GOT3 (cell line): ENCODE measurements around the gene TBC1D22A.

ENCODE experiments used
- DNase-seq: peaks from one replicate; lab custom pipeline; 2025; ENCODE audit warnings: mixed read lengths; lab: John Stamatoyannopoulos, UW

Gene TBC1D22A

DNA sequence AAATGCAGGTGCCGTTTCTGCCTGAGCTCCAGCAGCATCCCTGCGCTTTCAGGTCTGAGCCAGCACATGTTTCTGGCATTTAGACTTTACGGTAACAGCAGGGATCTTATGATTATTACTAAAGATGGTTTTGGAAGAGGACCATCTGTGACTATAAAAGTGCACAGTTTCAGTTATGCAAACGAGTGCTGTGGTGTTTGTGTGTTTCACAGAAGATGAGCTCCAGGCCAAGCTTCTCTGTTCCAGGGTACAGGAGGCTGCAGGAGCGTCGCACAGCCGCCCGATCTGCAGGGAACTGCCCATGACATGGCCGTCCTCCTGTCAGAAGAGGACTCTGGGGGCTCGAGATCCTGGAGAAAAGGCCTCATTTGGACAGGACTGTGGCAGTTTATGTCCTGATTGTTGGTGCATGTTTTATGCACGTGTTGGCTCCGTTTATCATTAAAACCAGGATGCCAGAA, 297.3 kb downstream of the TBC1D22A start:
- DNase-seq = no peak

DNA sequence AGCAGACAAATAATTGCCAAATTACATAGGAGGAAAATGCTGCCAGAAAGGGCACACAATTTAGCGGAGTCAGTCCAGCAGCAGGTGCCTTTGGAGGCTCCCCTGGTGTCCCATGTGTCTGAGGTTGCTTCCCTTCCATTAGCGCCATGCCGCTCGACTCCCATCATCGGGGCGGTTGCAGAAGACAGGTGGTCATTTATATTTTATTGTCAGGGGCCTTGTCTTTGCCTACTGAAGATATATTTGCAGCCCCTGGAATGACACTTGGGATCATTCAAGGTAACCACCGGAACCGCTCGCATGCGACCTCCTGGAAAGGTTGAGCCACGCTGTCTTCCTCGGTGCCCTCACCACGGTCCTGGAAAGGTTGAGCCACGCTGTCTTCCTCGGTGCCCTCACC, 298.3 kb downstream of the TBC1D22A start:
- DNase-seq = no peak

DNA sequence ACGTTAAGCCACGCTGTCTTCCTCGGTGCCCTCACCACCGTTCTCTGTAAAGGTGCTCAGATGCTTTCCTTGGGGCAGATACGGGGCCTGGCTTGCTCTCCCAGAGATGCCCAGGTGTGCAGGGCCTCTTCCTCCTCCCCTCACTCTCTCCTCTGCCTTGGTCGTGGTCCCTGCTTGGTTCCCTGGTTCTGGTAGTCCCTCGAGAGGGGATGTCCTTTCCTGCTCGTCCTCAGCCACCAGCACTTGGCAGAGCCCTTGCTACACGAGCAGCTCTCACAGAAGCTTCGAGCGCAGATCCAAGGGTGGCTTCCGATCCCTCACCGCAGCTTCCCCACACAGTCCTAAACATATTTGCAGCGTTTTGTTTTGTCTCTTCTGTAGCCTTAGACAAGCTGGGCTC, 298.8 kb downstream of the TBC1D22A start:
- no peak for DNase-seq

DNA sequence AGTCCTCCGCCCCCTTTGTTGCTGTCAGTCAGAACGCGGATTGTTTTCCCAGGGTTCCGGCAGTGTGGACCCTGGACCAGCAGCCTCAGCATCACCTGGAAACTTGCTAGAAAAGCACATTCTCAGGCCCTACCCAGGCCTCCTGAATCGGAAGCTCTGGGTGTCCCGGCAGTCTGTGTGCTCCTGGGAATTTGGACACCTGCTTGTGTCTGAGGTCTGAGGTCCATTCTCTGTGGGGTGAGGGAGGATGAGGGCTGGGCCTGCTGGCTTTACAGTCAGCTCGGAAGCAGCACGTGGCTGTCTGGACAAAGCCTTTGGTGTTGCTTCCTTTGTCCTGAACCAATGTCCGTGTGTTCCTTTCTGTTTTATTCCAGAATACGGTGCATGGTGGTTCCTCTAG, 299.7 kb downstream of the TBC1D22A start:
- DNase-seq = no peak

DNA sequence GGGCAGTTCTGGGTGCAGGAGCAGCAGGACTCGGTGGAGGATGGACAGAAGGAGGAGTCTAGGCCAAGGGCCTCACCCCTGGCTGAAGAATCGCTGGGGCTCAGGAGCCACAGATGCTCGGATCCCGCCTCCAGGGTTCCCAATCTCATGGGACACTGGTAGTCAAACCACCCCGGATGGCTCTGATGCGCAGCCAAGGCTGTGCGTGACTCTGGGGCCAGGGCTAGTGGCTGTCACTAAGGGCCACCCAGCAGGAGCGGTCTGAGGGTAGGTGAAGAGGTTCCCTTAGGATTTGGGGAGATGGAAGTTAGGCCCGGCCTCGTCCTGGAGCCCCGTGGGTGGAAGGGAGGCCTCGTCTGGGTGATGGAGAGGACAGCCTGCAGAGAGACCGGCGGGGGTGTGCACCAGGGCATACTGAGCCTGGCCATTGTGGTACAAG, 300.6 kb downstream of the TBC1D22A start:
- DNase-seq = no peak

DNA sequence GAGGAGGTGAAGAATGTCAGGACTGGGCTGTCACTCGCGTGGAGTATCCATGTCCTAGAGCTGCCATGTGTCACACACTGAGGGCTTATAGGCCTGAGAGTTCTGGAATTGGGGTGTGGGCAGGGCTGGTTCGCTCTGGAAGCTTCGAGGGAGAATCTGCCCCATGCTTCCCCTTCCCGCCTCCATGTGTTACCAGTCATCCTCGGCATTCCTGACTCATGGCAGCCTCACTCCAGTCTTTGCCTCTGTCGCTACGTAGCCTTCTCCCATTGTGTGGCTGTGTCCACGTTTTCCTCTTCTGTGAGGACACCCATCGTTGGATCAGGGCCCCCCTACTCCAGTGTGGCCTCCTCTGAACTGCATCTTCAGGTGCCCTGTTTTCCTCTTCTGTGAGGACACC, 301.2 kb downstream of the TBC1D22A start:
- no peak for DNase-seq

DNA sequence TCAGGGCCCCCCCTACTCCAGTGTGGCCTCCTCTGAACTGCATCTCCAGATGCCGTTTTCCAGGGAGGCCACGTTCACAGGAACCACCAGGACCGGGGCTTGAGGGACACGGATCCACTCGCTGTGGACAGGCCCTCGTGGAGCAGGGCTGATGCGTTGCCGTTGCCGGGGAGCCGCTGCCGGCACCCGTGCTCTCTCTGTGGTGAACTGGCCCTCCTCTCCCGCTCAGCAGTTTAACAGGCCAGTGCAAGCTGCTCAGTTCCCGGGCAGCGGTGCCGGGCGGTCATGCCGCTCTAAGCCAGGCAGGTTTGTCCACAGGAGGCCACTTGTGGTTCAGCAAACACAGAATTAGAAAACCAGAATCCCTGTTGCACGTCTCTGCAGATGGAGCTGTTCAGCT, 301.6 kb downstream of the TBC1D22A start:
- DNase-seq = no peak

DNA sequence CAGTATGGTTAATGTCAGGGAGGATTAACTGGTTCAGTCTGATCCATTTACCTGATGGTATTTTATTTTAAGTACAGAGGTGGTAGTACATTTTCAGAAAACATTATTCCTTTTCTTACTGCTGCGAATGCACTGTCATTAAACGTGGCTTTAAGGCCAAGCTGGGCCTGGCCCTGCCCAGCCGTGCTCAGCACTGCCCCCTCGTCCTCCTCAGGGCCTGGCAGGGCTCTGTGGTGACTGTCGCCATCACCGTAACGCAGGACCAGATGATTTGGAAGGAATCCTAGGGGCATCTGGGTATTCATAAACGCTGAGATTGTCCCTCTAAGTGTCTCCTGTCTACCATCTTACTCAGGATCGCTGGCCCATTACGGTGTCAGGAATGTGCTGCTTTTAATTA, 302.0 kb downstream of the TBC1D22A start:
- DNase-seq = no peak

DNA sequence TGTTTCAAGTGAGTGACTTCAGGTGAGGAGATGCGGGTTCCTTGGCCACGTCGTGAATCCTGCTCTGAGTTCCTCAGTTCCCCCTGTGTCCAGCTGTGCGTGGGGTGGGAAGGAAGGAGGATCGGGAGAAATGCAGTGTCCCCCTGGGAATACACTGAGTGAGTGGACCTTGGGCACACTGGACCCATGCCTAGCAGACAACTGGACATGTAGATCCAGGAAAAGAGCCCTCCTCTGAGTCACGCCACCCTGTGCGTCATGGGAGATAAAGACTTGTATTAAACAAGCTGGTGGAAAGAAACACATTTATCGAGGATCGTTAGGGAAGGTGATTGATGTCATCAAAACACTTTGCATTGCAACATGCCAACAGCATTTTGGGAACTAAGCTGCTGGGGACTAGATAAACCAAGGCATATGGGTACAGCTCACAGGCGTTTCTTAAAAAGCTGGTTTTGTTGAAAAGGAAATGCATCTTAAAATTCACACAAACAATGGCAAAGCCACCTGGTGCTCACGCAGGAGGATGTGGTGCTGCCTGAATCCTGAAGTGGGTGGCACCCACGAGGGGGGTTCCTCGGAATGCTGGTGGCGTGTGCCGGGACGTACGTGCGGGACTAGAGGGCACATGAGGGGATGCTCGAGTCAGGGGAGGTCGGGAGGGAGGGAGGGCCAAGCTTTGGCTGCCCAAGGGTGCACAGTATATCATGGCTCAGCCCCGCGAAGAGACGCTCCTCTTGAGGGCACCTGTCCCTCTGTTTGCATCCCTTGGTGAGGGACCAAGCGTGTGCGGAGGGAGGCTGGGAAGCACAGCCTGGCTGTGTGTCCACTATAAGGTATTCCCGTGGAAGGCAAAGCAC, 303.5 kb downstream of the TBC1D22A start:
- no peak for DNase-seq

DNA sequence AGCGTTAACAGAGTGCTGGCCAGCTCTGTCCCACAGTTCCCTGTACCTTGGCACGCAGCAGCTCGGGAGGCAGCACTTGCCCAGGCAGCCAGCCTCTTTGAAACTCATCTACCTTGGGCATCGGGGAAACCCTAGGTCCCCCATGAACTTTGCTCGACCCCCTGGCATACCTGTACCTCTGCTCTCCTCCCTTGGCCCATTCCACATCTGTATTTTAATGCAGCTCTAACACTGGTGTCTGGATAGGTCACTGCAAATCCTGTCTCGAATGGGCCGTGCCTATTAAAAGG, 304.1 kb downstream of the TBC1D22A start:
- DNase-seq = no peak

DNA sequence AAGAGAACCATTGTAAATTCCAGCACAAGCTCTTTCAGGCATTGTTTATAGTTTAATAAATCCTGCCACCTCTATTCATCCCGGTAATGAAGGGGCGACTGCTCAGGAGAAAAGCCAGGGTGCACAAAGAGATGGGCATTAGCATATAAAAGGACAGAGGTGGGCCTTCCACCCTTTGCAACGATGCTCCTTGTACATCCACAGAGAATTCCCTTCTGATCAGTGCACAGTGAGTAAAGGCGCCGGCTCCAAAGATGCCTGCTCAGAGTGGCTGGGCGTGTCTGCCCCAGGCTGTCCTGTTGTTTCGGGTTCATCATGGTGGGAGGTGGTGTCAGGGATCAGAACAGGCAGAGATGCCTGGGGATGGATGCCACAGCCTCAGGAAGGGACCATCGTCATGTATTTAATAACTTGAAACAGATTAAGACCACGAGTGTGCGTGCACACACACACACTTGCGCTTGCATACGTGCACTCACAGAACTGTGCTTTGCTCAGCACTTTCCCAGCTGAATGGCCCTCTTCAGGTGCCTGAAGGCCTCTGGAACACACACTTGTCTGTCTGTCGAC, 305.0 kb downstream of the TBC1D22A start:
- no peak for DNase-seq

DNA sequence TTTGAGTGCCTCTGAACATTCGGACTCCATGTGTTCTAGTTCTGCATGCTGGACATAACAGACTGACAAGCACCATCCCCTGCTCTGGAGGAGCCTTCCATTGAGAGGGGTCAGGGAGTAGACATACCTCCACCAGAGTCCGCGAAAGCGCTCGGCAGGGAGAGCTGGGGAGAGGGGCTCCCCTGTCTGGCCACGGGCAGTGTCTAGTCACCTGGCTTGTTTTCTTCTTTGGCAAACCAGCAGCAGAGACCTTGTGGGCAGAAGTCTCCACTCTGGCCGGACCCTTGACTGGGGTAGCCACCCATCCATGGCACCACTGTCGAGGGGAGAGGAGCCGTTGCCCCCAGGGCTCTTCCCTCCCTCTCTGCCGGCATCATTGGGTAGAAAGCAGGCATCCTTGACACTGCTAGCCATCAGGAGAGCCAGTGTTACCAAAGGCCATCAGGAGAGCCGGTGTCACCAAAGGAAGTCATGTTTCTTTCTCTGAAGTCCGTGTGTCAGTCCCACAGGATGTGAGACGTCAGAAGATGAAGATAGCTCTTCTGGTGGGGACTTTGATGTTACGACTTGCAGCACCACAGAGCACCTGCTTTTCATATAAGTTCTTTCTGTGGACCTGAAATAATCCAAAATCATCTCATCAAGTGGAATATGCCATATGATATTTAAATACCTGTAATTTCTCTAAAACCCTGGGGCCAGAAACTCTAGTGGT, 305.6 kb downstream of the TBC1D22A start:
- no peak for DNase-seq

DNA sequence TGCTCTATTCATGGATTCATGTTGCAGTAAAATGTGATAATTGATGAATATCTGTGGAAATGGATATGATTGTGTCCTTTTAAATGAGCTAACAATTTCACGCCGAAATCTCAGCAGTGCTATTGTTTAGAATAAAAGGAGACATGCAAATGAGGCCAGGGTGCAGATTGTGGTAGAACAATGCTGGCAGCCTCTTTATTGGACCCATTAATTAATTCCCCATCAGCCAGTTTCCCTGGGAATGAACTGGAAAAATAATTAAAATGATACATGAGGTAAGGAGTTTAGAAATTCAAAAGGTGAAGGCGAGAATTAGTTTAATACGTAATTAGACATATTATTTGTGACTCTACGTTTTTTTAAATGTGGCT, 306.2 kb downstream of the TBC1D22A start:
- DNase-seq = no peak

DNA sequence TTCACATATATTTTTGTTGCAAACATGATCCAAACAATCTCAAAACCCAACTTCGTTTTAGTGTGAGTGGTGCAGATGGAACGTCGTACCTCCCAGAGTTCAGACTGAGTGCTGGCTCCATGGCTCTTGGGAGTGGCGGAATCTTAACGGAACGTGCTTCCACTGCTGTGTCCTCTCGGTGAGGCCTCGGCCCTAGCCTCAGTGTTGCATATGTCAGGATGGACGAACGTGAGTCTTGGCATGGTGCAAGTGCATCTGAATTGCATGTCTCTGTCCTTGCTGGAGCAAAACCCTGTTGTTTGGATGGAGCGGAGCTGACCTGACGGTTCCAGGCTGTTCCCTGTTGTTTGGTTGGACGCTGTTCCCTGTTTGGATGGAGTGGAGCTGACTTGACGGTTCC, 306.8 kb downstream of the TBC1D22A start:
- no peak for DNase-seq

DNA sequence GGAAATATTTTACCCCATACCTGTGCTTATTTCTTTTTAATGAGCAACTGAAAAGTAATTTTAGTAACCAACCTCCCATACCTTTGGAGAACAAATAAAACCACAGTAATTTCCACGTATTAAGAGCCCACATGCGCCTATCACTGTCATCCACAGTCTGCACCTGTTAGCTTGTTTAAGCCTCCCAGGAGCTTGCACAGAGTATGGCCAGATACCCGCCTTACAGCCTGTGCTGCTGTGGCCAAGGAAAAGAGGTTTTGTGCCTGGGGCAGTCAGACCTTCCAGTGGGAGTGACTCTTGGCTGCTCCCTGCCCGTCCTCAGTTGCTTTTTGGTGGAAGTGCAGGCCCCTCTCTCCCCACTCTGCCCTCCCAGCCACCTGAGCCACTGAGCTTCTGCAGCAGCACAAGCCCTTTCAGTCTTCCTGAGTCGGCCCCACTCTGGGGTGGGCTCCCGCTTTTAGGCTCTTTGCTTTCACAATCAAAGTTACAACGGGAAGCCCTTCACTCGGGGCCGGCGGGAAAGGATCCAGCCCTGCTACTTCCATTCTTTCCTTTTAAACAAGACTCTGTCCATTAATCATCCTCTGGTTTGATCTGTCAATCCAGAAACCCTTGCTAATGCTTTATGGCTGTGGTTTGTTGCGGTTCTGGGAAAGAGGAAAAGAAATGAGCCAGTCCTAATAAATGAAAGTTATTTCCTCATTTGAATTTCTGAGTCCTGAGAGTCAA, 308.8 kb downstream of the TBC1D22A start:
- DNase-seq = no peak

DNA sequence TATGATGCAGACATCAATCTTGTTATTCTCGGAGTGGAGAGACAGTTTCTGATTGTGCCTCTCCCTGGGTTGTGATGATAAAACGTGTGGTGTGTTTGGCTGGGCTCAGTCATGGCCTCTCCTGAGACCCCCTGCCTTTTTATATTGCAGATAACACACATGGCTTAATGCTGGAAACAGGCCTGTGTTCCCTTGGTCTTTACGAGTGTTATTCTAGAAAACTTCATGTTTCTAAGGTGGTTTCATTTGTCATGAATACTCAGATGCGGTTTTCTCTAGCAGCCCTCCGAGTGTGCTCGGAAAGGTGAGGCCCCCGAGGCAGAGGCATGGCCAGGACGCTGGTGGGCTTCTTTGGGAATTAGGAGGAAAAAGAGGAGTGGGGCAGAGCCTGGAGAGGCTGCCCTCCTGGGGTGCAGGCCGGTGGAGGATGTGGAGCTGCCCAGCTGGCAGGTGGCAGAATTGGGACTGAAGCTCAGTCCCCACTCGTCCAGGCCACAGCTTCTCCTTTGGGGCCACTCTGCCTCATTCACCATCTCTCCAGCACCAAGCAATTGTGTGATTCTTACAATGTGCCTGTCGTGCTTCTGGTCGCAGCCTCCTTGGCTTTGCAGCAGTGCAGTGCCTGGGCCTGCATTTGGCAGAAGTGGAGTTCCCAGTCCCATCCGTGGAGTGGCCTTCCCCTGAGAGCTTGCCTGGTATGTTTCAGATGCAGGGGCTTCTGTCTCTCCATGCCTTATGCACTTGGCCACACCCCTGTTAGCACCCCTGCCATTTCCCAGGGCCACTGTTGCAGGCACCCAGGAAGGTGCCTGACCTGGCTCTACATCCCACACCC, 309.6 kb downstream of the TBC1D22A start:
- no peak for DNase-seq

DNA sequence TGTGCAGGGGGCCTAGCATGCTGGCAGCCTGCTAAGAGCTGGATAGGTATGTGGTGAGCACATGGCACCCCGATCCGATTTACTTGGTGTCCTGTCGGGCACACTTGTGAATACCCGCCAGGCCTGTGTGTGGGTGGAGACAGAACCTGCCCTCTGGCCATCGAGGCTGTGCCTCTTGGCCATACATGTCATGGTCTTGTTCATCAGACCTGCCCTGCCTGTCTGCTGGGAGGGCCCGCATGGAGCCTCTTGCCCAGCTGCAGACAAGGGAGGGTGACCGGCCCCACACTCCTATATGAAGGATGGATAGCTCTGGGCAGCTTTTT, 310.2 kb downstream of the TBC1D22A start:
- DNase-seq = no peak

DNA sequence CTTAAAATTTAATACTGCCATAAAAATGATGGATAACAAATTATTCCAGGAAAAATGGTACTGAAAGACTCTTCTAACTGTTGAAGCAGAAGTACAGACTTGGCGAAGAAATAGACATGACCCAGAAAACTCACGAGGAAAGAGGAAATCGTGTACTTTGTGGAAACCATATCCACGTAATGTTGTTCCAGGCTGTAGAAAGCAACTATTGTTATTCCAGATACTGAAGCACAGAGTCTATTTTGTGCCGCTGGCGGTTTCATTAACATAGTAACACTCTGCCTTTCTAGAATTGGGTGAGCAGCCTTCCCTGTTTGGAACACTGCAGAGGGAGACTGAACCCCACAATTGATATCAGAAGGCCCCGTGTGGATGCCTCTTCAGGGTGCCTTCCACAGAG, 310.6 kb downstream of the TBC1D22A start:
- DNase-seq = no peak

DNA sequence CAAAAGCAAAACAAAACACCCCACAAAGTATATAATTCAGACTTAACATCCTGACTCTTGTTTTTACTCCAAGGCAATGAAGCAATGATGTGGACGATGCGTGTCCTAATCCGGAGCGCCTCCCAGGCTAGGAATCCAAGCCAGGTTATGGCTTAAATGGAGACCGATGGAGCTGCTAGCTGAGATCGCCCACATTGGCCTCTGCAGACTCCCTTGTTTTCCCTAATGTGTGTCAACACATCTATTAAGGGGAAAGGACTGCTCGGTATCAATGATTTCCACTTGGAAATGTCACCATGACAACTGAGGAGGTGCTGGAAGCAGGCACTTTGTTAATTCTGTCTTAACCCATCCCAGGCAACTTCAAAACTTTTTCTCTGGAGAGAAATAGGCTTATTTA, 311.7 kb downstream of the TBC1D22A start:
- no peak for DNase-seq

DNA sequence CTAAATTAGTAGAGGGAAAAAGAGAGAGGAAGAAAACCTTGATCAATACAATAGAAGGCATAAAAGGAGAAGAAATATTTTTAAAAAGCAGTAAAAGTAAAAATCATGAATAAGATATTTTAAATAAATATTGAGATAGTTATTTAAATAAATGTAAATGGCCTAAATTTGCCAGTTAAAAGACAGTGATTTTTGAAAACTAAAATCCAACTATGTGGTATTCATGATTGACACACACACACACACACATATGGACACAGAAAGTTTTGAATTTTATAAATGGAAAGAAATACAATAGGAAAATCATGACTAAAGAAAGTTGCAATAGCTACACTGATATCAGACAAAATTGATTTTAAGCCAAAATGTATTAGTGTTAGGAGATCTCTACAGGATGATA, 313.1 kb downstream of the TBC1D22A start:
- no peak for DNase-seq

DNA sequence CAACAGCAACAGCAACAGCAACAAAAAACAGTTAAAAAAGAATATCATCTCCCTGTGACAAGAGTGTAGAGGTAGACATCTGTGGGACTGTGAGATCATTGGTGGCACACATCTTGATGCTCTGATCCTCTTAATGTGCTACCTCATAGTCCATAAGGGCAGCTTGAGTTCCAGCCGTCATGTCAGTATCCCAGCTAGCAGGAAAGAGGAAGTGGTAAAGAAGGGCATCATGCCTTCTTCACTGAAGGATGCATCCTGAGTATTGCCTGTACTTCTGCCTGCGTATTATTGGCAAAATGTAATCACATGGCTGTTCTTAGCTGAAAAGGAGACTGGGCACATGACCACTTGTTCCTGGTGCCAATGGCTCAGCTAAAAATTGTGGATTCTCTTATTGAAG, 314.3 kb downstream of the TBC1D22A start:
- no peak for DNase-seq

DNA sequence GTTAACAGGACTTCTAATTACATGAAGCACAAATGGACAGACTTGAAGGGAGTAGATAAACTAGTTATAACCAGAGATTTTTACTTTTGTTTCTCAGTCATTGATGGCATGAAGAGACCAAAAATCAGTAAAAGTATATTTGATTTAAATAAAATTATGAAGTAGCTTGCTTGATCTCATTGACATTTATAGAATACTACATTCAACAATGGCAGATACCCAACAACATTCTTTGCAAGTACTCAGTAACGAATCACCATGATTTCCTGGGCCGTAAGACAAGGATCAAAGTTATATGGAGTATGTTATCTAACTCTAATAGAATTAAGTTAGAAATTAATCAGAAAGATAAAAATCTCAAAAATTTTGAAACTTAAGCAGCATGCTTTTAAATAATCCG, 317.6 kb downstream of the TBC1D22A start:
- DNase-seq = no peak
